LNCaP clone FGC (cell line): ENCODE measurements around the gene TRPC3.
A peak's percentile ranks its signal among the peaks of the same experiment; 100 is the strongest.

Experiments used
- DNase-seq: peaks from one replicate; pipeline ENCODE4 v3.0.0-alpha.2; 2011; ENCODE audit warnings: low read depth
- H3K4me3 ChIP-seq: 2 replicates; pipeline ENCODE4 v1.5.1; 2011; ENCODE audit warnings: mild to moderate bottlenecking, low read depth, low read length, control low read depth
- CTCF ChIP-seq: IDR thresholded peaks from 2 replicates; pipeline ENCODE4 v1.5.1; 2012; ENCODE audit warnings: mild to moderate bottlenecking; ENCODE audit not compliant: control insufficient read depth, insufficient read depth; ENCODE audit errors: extremely low read depth

TRPC3 gene

GRCh38 chr4:121879135-121879534 is 72.7 kb downstream of the TRPC3 start:
- DNase-seq: no peak
- H3K4me3 ChIP-seq: no peak overlapping the region
- TF ChIP-seq CTCF: no peak

- no peak for TF ChIP-seq CTCF
- DNase-seq: no peak
- H3K4me3 ChIP-seq: no peak overlapping the region
Observed at GRCh38 chr4:121877041-121877773, 74.7 kb downstream of the TRPC3 start.

- H3K4me3 ChIP-seq: no peak overlapping the region
- TF ChIP-seq CTCF: no peak
- DNase-seq: no peak
Observed at GRCh38 chr4:121876070-121876469, 75.8 kb downstream of the TRPC3 start.

GRCh38 chr4:121875652-121876051 is 76.2 kb downstream of the TRPC3 start:
- H3K4me3 ChIP-seq: no peak overlapping the region
- no peak for TF ChIP-seq CTCF
- DNase-seq: no peak

- no peak for TF ChIP-seq CTCF
- no peak for DNase-seq
Observed at GRCh38 chr4:121873604-121874003, 78.3 kb downstream of the TRPC3 start.

GRCh38 chr4:121869841-121870822 is 81.7 kb downstream of the TRPC3 start, which contains the start of gene BBS7:
Gene BBS7 (minus strand): TSS chr4:121870474. CDS start chr4:121870313, 161 bp downstream.
- peak; percentile 77 for DNase-seq
- TF ChIP-seq CTCF: no peak
- H3K4me3 ChIP-seq: peak within 1 kb of the TSS; percentile 84

More at GRCh38 chr4:121873604-121874003, 78.3 kb downstream of the TRPC3 start:
- H3K4me3 ChIP-seq: no peak overlapping the region
